Neural progenitor cell (in vitro differentiated cells): Measurements from ENCODE around the gene LHFPL5.

ENCODE experiments used
- EZH2 ChIP-seq: fragments of 200-600 bp; sonication (generic); IDR thresholded peaks from 2 replicates; pipeline ENCODE4 v1.6.1; 2017; ENCODE audit warnings: antibody characterized with exemption, mild to moderate bottlenecking, moderate library complexity
- EZH2phosphoT487 ChIP-seq: fragments of 200-600 bp; sonication (generic); IDR thresholded peaks from 2 replicates; pipeline ENCODE4 v1.6.1; 2017; ENCODE audit warnings: antibody characterized with exemption
- TF ChIP-seq, protein P1 (sequence below): fragments of 200-600 bp; sonication (generic); IDR thresholded peaks from 2 replicates; pipeline ENCODE4 v1.5.1; 2017; ENCODE audit warnings: antibody characterized with exemption, mild to moderate bottlenecking

DNA sequence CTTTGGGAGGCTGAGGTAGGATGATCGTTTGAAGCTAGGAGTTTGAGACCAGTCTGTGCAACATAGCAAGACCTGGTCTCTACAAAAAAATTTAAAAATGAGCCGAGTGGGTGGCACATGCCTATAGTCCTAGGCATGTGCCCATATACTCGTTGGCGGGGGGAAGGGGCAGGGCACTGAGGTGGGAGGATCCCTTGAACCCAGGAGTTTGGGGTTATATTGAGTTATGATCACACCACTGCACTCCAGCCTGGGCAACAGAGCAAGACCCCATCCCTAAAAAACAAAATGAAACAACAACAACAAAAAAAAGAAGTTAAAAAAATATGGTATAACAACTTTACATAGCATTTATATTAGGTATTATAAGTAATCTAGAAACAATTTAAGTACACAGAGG, 47.8 kb downstream of the LHFPL5 start:
- TF ChIP-seq, protein P1, sequence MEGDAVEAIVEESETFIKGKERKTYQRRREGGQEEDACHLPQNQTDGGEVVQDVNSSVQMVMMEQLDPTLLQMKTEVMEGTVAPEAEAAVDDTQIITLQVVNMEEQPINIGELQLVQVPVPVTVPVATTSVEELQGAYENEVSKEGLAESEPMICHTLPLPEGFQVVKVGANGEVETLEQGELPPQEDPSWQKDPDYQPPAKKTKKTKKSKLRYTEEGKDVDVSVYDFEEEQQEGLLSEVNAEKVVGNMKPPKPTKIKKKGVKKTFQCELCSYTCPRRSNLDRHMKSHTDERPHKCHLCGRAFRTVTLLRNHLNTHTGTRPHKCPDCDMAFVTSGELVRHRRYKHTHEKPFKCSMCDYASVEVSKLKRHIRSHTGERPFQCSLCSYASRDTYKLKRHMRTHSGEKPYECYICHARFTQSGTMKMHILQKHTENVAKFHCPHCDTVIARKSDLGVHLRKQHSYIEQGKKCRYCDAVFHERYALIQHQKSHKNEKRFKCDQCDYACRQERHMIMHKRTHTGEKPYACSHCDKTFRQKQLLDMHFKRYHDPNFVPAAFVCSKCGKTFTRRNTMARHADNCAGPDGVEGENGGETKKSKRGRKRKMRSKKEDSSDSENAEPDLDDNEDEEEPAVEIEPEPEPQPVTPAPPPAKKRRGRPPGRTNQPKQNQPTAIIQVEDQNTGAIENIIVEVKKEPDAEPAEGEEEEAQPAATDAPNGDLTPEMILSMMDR: no peak
- TF ChIP-seq EZH2: no peak
- no peak for TF ChIP-seq EZH2phosphoT487
